Measurements from ENCODE around the gene TMEM269. TPM values are rescaled to one million over a fixed set of nuclear protein-coding genes. Genes with fewer than 3 reads are reported as not detected.

The TMEM269 gene
- total RNA-seq, 3 donors from 2014 or later, result not detected

- TF ChIP-seq CTCF (IDR thresholded peaks at IDR 0.05), result no peak
- DNase-seq (no peak), ATAC-seq (no peak)
- Histone ChIP-seq H3K9me3 (no peaks in the 10 kb centered on the region), H3K4me1 (ENCODE audit: low read depth) (no peaks in the 10 kb centered on the region), H3K4me3 (no peak overlapping the region), H3K36me3 (ENCODE audit: low read depth) (no peaks in the 10 kb centered on the region)
- intact Hi-C loops (cut with DNase I, micrococcal nuclease), result no loop called here
Observed at GRCh38 chr1:42797414-42797813, 12.6 kb downstream of the TMEM269 start.

GRCh38 chr1:42797979-42798378, 13.2 kb downstream of the TMEM269 start:
- Histone ChIP-seq H3K9me3 (no peaks in the 10 kb centered on the region), H3K36me3 (ENCODE audit: low read depth) (no peaks in the 10 kb centered on the region), H3K4me3 (no peak overlapping the region), H3K4me1 (ENCODE audit: low read depth) (no peaks in the 10 kb centered on the region)
- no peak for ATAC-seq
- no peak for DNase-seq
- intact Hi-C loops (cut with DNase I, micrococcal nuclease), result no loop called here
- TF ChIP-seq CTCF (IDR thresholded peaks at IDR 0.05), result no peak

- TF ChIP-seq CTCF (IDR thresholded peaks at IDR 0.05), result no peak
- Histone ChIP-seq H3K9me3 (peaks cover 3% of the 10 kb centered on the region), H3K36me3 (ENCODE audit: low read depth) (no peaks in the 10 kb centered on the region), H3K4me1 (ENCODE audit: low read depth) (no peaks in the 10 kb centered on the region), H3K4me3 (no peak overlapping the region)
- intact Hi-C loops (cut with DNase I, micrococcal nuclease), result no loop called here
- DNase-seq (no peak), ATAC-seq (no peak)
Observed at GRCh38 chr1:42801832-42802473, 17.2 kb downstream of the TMEM269 start.

- H3K36me3 ChIP-seq (ENCODE audit: low read depth), result no peaks in the 10 kb centered on the region
- ATAC-seq, result no peak
- intact Hi-C loops (cut with DNase I, micrococcal nuclease), result no loop called here
- no peak overlapping the region for H3K4me3 ChIP-seq
- DNase-seq, result no peak
- TF ChIP-seq CTCF (IDR thresholded peaks at IDR 0.05), result no peak
- peaks cover 3% of the 10 kb centered on the region for H3K9me3 ChIP-seq
- no peaks in the 10 kb centered on the region for H3K4me1 ChIP-seq (ENCODE audit: low read depth)
Observed at GRCh38 chr1:42806171-42806570, 21.4 kb downstream of the TMEM269 start.

GRCh38 chr1:42806593-42806992, 21.8 kb downstream of the TMEM269 start:
- Histone ChIP-seq H3K9me3 (peaks cover 3% of the 10 kb centered on the region), H3K4me3 (no peak overlapping the region), H3K36me3 (ENCODE audit: low read depth) (no peaks in the 10 kb centered on the region), H3K4me1 (ENCODE audit: low read depth) (no peaks in the 10 kb centered on the region)
- TF ChIP-seq CTCF (IDR thresholded peaks at IDR 0.05), result no peak
- DNase-seq, result no peak
- no peak for ATAC-seq
- intact Hi-C loops (cut with DNase I, micrococcal nuclease), result no loop called here
